GM21423 (cell line): ENCODE results near the gene ACVR1.

ENCODE experiments used
- ATAC-seq: cut with Tn5 transposase; IDR thresholded peaks from one replicate; pipeline ENCODE4 v1.9.1; 2021; ENCODE audit warnings: mild to moderate bottlenecking, moderate library complexity; ENCODE audit not compliant: unreplicated experiment

The ACVR1 gene

DNA sequence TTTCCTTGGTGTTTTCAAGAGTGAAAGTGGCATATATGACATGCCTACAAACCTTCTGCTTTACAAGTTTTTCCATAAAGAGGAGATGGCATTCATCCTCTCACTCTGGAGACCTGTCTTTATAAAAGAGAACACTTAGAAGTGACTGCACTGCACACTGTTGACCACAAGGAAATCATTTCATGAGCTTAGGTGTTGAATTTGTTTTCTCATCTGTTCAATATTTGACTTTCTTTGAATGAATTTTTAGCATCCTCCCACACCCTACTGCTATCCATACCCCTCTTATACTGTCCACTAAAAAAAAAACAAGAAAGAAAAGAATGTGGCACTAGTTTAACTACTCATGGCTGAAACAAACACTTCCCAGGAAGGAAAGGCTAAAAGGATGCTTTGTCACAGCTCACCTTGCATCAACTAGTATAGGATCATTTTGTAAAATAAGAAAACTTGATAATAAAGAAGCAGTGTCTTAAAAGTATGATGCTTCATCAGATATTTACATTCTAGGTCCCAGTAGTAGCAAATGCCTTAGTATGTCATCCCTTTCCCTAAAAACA, 83.0 kb downstream of the ACVR1 start:
- no peak for ATAC-seq

DNA sequence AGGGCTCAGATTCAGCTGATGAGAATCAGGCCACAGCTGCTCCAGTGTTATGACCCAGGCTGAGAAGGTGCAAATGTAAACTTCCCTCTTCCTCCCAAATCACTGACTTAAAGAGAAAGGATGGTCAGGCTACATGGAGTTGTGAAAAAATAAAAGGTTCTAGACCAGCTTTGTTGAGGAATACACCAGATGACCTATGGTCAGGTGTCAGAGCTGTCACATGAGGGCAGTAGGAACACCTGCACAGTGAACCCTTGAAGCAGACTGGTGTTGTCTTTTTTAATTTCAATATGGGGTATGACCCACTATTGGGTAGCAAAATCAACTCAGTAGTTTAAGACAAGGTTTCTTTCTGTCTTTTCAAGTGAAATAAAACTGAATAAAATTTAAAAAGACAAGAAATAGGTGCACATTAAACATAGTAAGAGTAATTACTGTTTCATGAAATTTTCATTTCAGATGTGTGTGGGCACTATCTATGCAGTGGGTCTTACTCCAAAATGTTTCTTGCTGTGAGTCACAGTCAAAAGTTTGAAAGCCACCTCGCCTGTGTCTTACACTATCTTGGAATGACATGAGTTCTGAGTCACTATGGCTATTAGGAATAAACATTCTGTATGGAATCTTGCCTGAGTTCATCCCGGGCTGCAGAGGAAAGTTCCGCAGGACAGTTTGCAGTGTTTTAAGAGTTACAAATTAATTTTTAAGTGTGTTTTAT, 83.6 kb downstream of the ACVR1 start:
- no peak for ATAC-seq

DNA sequence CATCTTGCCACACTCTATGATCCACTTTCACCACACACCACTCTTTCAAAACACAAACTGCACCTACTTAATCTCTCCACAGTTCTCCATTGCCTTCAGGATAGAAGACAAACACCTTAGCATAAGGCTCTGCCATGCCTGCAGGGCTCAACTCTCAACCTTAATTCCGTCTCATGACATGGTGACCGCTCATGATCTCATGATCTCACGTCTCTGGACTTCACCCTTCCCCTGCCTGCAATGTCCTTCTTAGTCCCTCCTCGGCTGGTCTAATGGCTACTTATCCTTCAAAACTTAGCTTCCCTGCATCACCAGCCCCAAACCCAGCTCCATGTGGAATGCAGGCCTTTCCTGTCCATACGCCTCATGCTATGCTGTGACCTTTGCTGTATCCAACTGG, 85.3 kb downstream of the ACVR1 start:
- ATAC-seq: no peak

DNA sequence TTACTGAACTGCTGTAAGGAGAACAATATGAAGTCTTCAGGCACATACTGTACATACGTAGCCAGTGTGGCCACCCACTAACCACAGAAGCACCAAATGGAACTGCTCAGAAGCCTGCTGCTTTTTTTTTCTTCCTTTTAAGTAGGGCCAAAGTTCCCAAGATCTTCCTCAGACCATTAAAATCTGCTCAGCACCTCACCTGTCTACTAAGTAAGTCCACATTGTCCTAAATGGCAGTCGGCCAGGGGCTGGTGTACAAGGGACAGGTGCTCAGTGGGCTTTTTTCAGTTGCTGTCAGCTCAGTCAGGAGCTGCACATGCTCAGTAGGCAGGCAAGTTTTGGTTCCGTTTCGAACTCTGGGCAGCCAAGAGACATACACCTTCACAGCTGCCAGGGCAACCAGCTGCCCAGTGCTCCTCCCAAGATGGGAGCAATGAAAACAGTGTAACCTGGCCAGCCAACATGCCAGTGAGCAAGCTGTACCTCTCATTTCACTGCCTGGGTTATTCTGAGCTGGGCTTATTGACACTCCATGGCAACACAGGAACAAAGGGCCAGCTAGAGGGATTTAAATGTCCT, 86.1 kb downstream of the ACVR1 start:
- ATAC-seq: no peak

DNA sequence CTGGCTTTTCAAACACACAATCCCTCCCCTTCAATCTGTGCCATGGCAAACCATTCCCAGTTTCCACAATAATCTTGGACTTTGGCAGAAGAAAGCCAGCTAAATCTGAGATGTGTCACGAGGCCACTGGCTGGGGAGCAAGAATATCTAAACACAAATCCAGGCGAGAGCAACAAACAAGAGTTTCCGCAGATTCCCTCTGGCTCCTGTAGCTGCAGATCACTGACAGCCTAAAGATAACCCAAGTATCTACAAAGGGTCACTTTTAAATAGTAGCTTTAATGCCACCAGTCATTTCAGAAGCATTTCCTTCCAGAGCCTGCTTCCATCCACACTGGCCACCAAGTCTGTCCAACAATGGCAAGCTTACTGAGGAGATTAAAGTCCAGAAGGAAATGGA, 86.9 kb downstream of the ACVR1 start:
- no peak for ATAC-seq

DNA sequence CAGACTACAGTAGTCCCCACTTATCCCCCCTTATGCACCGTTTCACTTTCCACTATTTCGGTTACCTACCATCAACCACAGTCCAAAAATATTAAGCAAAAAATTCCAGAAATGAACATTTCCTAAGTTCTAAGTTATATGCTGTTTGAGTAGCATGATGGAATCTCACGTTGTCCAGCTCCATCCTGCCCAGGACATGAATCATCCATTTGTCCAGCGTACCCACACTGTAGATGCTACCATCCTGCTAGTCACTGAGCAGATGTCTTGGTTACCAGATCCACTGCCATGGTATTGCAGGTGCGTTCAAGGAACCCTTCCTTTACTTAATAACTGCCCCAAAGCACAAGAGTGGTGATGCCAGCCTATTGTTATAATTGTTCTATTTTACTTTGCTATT, 87.9 kb downstream of the ACVR1 start:
- no peak for ATAC-seq

DNA sequence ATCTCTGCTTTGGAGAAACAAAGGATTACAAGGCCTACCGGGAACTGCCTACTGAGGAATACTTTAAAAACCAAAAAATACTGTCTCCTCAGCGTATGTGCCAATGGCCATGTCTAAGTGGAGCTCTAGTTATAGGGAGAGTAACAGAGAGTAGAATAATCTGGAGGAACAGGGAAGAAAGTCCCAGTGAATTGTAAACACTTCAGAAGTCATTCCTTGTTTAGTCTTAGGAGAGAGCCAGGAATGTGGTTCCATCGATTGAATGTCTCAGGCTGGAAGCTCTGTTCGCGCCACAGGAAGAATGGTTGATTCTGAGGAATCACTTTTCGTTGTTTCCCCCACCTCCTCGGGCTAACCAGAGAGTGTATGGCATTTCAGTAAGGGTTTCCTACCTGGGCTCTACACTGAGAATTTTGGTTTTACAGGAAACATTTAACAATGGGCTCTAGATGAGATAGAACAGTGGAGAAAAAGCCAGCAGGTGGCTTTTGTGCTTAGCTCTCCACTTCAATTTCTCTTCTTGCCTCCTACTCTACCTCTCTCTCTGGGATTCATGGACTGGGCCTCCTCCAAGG, 88.7 kb downstream of the ACVR1 start:
- no peak for ATAC-seq

DNA sequence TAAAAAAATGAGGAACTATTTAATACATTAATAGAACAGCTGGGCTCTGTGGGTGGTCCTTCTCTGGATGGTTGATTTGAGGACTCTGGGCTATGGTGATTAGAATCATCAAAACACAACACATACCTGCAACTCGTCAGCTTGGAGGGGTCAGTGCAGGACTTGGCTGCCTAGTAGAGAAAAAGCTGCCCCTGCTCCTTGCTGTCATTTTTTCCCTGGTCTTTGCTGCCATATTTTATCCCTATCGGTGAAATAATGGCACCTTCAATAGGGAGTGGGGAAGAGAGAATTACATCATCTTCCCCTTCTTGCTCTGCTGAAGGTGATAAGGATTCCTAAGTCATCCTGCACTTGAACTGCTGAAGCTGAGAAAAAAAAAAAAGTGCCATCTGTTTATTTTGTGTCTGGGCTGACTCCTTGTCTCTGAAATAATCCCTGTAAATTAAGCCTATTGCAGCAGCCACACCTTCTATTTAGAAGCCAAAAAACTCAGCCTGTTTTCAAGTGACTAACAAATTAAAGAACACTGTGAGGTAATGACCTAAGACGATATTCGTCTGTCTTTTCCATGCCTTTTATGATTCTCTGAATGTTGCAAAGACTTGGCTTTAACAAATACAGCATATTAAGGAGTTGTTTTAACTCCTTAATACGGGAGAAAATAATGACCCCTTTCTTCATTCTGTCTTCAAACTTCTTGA, 89.3 kb downstream of the ACVR1 start:
- no peak for ATAC-seq

DNA sequence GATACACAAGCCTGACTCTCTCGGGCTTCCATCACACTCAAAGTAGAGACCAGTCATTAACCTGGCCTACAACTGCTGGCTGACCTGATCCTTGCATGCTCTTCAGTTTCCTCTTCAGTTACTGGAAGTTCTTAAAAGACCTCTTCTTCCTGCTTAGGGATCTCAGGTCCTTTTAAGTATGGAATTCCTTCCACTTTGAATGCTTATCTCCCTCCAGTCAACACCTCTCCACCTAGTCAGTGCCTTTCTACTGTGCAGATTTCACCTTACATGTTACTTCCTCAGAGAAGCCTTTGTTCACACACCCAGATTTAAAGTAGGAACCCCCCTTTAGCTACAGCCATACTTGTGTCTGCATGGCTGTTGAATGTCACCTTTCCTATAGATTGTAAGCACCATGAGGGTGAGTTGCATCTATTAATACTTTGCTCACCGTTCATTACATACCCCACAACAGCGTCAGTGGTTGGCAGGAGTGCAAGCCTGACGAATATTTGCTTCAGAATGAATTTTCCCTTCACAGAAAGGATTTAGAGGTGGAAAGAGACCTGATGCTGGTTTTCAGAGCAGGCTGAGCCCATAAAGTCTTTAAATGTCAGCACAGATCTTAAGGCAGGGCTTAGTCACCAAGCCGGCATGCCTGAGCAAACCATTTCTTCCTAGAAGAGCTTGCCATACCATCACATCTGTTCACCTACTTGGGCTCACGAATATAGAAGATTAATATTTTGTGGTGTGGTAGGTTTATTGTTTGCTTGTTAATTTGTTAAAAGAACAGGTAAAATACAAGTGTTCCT, 90.1 kb downstream of the ACVR1 start:
- no peak for ATAC-seq

DNA sequence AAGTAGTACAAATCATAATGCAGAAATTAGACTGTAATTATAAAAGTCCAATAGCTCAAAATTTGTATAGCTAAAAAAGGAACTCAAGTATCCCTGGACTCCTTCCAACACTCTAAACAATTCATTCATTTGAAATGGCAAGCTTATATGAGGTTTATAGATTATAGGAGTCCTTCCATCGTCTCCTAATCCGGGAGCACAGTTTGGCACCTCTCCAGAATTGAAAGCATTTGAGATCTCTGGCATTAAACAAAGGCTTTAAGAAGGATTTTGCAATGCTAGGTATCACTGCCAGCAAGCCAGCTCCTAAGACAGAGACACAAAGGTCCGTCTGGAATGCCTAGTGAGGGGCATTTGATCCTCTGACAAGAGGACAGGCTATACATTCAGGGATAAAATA, 90.9 kb downstream of the ACVR1 start:
- ATAC-seq: no peak

DNA sequence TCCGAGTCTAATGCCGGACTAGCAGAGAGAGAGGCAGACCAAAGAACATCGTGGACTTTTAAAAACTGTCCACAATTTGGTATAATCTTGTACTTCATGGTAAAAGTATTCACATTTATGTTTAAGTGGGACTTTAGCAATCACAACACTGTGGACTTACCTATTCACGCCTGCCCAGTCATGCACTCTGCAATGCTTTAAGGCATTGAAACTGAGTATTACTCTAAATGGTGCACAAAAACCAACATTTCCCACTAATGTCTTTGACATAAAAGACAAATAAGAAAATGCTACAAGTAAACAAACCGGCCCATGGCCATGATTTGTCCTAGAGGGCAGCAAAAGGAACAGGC, 91.3 kb downstream of the ACVR1 start:
- ATAC-seq: no peak

DNA sequence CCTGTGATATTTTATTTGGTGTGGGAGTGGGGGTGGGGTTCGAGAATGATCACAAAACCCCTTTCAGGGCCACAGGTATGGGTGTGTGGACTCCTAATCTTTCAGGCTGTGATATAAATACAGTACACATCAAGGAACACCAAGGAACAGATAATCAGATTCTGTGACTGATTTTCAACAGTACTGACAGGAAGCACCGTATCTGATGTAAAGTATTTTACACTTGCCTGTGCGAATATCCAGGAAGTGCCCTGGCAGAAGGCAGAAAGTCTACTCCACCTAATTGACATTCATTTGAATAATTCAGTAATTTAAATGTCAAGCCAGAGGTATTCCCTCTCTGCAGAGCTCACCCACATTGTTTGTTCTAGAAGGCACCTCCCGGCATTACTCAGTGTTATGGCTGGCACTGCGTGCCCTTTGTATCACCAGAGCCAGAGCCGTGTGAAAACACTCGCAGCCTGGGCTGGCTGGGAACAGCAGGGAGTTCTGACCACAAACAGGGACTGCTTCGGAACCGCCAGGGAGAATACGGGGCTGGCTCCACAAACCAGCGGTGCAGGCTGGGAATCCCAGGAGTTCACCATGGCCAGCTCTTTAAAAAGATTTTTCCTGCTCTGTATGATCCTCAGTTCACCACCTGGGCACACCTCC, 91.8 kb downstream of the ACVR1 start:
- ATAC-seq: no peak

DNA sequence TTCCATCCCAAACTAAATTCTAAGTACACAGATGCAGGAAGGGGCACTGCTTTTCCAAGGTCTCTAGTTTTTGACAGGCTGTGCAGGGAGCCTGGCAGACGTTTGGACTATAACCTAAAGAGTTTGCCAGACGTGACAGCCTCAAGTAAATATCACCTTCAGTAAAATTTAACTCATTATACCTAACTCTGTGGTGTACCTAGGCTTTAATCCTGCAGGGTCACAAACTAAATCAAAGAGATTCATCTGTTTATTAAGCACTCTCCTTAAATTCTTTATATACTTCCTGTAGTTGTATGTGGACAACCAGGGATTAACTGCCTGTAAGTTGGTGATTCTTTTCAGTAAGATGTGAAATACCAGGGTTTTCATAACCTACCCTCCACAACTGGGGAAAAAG, 92.9 kb downstream of the ACVR1 start:
- ATAC-seq: no peak

DNA sequence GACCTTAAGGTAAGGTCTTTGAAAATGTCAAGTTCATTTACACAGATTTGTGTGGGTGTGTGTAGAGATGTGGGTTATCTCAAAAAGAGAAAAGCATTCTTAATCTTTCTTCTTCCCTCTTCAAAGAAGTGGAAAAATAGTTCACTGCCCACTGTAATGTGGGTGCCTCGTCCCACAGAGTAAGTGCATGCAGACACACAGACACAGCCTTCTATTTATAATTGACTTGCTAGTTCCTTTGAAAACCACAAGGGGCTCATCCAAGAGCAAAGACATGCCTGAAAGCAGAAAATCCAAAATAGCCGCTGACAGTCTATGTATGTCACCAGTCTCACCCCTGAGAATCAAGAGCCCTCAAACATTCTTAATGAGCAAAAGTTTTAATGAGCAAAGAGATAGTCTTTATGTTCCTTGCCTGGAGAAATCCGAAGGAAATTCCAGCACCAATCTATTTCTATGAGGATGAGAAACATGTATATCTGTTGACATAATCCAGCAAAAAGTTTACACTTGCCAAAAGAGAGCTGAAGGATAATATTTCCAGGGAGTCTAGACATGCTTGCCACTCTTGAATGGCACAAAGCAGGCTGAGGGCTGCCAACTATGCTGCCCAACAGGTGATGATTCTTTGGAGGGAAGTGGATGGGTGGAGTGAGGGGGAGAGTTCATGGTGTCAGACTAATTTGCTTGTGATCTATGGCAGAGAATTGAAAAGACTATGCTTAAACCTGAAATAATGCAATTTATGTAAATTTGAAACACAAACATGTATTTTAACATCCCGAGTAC, 93.9 kb downstream of the ACVR1 start:
- no peak for ATAC-seq

DNA sequence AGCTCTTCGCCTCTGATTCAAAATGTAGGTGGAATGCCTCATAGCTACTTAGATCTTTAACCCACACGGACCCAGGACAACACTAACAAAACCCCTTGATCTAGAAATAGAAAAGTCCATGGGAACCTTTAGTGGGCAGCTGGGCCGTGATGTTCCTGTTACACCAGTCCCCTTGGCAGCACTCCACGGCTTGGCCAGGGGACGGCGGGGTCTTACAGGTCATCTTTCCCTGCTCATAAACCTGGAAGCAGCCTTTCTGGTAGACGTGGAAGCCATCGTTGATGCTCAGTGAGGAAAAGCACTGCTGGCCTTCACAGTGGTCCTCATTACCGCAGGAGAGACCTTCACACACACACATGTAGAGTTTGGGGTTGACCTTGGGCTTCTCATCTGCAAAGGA, 95.9 kb downstream of the ACVR1 start:
- no peak for ATAC-seq

DNA sequence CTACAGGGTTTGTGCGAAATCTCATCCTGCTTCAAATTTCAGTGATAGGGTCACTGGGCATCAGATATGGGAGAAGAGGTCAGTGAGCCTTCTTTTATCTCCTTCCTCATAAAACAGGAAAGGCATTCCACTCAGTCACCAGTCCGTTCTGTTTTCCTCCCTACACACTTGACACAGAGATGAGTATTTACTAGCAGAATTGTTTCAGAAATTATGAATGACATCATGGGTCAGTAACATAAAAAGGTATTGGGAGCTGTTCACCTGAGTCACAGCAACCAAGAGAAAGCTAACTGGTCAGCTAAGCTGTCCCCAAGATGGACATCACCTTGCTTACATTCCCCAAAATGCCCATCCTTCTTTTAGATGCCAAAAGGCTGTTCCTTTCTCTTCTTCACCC, 96.3 kb downstream of the ACVR1 start:
- no peak for ATAC-seq

DNA sequence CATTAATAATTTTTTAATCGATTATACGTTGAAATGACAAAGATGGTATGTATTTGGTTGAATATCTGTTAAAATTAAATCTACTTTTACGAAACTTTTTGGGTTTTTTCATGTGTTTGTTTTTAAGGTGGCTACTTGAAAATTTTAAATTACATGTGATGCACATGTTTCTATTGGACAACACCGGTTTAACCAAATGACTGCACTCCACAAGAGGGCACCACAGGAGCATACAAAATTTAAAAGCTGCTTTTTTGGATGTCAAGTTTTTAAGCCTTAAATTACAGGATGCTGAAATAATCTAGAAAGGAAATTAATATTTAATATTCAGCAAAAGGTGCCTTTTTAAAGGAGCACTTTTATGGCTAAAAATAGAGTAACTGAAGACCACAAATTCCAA, 98.7 kb downstream of the ACVR1 start:
- ATAC-seq: no peak

DNA sequence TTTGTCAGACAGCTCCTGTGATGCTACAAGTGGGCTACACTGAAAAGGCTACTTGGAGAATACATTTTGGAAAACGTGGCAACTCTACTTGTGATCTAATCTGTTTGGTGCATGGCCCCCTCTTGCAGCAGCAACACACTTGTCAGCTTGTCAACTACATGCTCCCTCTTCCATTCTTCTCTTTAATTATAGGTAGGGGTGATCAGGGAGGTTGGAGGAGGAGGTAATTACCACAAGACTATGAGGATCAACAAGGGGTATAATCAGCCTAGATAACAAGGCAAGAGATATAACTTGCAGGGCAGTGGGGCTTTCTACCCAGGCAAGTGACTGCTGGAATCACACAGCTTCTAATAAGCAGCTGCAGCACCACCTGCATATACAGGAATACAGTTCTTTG, 104.9 kb downstream of the ACVR1 start:
- ATAC-seq: no peak

DNA sequence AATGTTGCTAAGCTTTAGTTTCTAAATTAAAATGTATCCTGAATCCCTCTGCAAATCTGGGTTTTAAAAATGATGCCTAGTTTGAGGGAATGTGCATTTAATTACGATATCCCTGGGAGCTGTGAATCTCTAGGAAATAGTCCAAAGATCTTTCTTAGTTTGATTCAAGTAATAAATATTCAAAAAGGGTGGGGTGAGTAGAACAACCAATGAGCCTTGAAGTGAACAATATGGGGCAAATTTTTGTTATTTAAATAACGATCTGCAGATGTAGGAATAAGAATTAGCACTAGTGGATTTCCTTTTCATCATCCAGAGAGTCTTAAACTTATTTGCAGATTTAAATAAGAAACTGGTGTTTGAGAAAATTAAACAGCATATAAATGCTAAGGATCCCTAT, 106.3 kb downstream of the ACVR1 start:
- ATAC-seq: no peak

DNA sequence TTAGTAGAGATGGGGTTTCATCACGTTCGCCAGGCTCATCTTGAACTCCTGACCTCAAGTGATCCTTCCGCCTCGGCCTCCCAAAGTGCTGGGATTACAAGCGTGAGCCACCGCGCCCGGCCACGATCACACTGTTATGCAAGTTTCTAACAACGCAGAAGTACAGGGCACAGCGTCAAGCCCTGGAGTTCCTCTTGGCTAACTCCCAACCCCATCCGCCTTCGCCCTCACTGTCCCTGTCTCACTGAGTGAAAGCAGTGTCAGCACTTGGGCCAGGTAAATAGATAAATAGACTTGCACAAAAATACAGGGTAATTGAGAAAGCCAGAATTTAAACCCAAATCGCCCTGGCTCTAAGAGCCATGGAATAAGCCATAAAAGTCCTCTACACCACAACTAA, 111.7 kb downstream of the ACVR1 start:
- ATAC-seq: no peak
